ENCODE results near the gene PCYT1A.
"Not testable (repeated sequence)": the region's sequence is repeated elsewhere in the genome, so short reads cannot be mapped to it uniquely, and the experiment has no call there.

- TF ChIP-seq CTCF, POLR2A (IDR thresholded peaks at IDR 0.05): not testable (repeated sequence)
These were observed 103.4 kb downstream of the PCYT1A start for GRCh38 chr3:196184169-196184432.
